IPS-18c (cell line): ENCODE data around the gene CAPS.
"Not testable (repeated sequence)": the region's sequence is repeated elsewhere in the genome, so short reads cannot be mapped to it uniquely, and the experiment has no call there.

Experiments
- H3K4me3 ChIP-seq: 2 replicates; pipeline ENCODE4 v1.7.0; 2013; ENCODE audit warnings: low read depth, mild to moderate bottlenecking, low read length, moderate library complexity; ENCODE audit not compliant: insufficient read depth
- H3K9me3 ChIP-seq: one replicate; pipeline ENCODE4 v1.6.1; 2013; ENCODE audit warnings: mild to moderate bottlenecking, low read length, moderate library complexity; ENCODE audit not compliant: control insufficient read depth, insufficient read depth

CAPS gene

GRCh38 chr19:5958851-5959122, 44.7 kb downstream of the CAPS start:
- no peaks in the 10 kb centered on the region for H3K9me3 ChIP-seq
- H3K4me3 ChIP-seq, result no peak overlapping the region

- no peak overlapping the region for H3K4me3 ChIP-seq
Measured at GRCh38 chr19:5959260-5960004, 45.4 kb downstream of the CAPS start.

GRCh38 chr19:5960005-5961001, 46.2 kb downstream of the CAPS start:
- no peak overlapping the region for H3K4me3 ChIP-seq
- no peaks in the 10 kb centered on the region for H3K9me3 ChIP-seq

More at GRCh38 chr19:5959260-5960004, 45.4 kb downstream of the CAPS start:
- H3K9me3 ChIP-seq, result no peaks in the 10 kb centered on the region

GRCh38 chr19:5961641-5961968, 47.6 kb downstream of the CAPS start:
- H3K9me3 ChIP-seq, H3K4me3 ChIP-seq: not testable (repeated sequence)

DNA sequence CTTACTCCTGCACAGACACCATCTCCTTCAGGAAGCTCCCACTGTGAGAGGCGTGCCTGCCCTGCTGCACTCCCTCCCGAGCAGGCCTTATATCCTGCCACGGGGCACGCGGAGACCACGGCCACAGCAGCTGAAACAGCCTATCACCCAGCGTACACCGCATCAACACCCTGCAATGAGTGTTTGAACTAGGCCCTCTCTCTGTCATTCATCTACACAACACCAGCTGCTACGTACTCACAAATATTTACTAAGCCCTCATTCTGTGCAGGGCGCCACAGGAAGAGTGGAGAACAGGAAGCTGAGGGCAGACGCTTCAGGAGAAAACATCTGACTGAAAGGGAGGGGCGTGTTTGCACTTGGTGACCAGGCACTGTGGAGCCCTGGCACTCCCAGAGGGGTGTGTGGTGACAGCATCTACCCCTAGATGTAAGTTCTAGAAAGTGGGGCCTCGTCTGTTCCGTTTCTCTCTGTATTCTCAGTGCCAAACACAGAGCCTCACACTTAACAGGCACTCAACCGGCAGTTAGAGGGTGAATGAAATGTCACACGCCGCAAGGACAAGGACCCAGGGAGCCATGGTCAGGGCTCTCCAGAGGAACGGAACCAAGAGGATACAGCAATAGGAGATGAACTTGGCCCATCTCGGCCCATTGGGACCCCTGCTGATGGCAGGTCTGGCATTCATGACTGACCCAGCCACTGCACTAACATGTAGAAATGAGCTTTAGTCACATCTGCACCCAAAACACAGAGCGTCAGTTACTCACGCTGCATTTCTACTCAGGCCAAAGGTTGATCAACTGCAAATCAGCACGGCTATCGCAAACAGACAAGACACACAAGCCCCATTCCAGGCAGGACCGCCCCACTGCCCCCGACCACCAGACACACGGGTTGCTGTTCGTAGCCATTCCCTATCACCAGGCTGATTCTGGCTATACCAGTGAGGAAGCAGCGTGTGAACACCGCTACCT, 48.2 kb downstream of the CAPS start:
- Histone ChIP-seq H3K4me3 (no peak overlapping the region), H3K9me3 (no peaks in the 10 kb centered on the region)

DNA sequence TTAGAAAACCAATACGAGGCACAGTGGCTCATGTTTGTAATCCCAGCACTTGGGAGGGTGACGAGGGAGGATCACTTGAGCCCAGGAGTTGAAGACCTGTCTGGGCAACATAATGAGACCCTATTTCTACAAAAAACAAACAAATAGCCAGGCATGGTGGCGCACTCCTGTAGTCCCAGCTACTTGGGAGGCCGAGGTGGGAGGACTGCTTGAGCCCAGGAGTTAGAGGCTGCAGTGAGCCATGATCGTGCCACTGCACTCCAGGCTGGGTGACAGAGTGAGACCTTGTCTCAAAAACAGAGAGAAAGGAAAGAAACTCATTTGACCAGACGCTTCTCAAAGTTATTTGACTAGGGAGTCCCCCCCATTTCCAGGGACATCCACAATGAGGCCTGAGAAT, 49.2 kb downstream of the CAPS start:
- H3K4me3 ChIP-seq, H3K9me3 ChIP-seq: not testable (repeated sequence)

GRCh38 chr19:5963855-5964254, 49.8 kb downstream of the CAPS start:
- Histone ChIP-seq H3K9me3 (no peaks in the 10 kb centered on the region), H3K4me3 (no peak overlapping the region)

GRCh38 chr19:5964816-5965565, 50.9 kb downstream of the CAPS start:
- Histone ChIP-seq H3K4me3 (no peak overlapping the region), H3K9me3 (no peaks in the 10 kb centered on the region)
